ELF-1 (cell line): ENCODE results near the gene PGPEP1.
A peak's percentile ranks its signal among the peaks of the same experiment; 100 is the strongest.

Source experiments
- DNase-seq: peaks from one replicate; pipeline ENCODE4 v3.0.0-alpha.2; 2016; ENCODE audit warnings: low read depth, low spot score

Gene PGPEP1, protein sequence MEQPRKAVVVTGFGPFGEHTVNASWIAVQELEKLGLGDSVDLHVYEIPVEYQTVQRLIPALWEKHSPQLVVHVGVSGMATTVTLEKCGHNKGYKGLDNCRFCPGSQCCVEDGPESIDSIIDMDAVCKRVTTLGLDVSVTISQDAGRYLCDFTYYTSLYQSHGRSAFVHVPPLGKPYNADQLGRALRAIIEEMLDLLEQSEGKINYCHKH

GRCh38 chr19:18340190-18340989 lies at the start of gene PGPEP1:
Gene PGPEP1 (plus strand): TSS chr19:18340598. CDS start chr19:18340682, 84 bp downstream.
- DNase-seq: peak; percentile 58

GRCh38 chr19:18291019-18291524 lies 49.3 kb upstream of the PGPEP1 start:
- no peak for DNase-seq

- peak; percentile 97 for DNase-seq
Measured at GRCh38 chr19:18291590-18292461, 48.6 kb upstream of the PGPEP1 start.

DNA sequence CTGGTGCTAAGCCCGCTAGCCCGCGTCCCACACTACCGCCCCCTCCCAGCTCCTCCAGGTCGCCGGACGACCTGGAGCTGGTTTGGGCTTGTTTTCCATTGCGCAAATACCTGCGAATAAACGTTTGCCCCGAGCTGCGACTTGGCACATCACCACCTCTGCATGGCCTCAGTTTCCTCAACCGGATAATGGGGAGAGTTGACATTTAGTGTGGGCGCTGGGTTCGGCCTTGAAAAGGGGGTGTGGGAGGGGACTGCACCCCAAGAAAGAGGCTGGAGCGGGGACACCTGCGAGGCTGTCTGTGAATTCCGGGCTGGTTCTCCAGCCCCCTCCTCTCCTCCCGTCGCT lies 48.0 kb upstream of the PGPEP1 start:
- DNase-seq: peak; percentile 92

DNA sequence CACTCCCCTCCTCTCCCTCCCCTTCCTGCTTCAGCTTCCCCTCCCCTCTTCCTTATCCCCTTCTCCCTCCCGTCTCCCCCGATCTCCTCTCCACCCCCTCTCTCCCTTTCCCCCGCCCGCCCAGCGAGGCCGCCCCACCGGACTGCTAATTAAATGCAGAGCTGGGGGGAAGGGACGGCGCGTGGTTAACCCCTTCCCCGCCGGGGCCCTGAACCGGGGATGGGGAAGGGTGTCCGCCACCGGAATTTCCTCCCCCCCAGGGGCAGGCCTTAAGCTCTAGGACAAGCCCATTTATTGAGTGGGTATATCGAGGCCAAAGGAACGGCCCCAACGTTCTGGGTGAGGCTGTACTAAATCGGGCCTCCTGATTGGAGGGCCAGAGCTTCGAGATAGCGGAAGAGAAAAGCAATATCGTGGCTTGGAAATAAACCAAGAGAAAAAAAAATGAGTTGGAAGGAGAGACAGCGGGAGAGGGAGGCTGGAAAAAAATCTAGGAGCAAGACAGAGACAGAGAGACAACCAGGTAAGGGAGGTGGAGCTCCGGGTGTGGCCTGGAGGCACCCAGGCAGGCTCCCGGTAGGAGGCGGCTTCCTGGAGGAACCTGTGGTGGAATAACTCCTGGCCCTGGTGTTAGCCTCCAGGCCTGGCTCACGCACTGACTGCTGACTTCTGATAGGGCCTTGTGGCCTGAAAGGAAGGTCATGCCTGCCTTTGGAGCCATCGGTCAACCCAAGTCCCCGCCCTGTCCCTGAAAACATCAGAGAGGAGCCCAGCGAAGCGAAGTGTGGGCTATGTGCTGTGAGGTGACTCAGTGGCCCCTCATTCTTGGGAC lies 47.4 kb upstream of the PGPEP1 start:
- DNase-seq: peak; percentile 97

- peak; percentile 91 for DNase-seq
Measured at GRCh38 chr19:18293642-18294466, 46.5 kb upstream of the PGPEP1 start.

GRCh38 chr19:18294467-18294864 lies 45.9 kb upstream of the PGPEP1 start:
- peak; percentile 66 for DNase-seq

- no peak for DNase-seq
Measured at GRCh38 chr19:18295034-18295451, 45.4 kb upstream of the PGPEP1 start.

DNA sequence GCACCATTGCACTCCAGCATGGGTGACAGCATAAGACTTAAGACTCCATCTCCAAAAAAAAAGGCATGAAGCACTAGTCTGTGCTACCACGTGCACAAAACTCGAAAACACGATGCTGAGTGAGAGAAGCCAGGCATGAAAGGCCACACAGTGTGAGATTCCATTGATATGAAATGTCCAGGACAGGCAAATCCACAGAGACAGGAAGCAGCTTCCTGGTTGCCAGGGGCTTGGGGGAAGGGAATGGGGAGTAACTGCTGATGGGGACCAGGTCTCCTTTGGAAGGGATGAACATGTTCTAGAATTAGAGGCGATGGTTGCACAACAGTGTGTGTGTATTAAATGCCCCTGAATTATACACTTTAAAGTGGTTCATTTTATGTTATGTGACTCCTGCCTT lies 43.1 kb upstream of the PGPEP1 start:
- DNase-seq: no peak

DNA sequence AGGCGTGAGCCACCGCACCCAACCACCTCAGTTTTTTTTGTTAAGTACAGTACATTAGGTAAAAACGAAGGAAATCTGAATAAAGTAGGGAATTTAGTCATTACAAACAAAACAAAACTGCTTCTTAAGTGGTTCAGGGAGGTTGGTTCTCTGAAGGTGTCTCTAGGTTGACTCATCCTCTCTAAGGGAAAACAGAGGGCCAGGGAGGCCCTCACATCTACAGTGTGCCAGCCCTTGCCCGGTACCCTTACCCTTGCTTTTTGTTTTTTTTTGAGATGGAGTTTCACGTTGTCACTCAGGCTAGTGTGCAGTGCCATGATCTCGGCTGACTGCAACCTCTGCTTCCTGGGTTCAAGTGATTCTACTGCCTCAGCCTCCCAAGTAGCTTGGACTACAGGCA lies 41.8 kb upstream of the PGPEP1 start:
- DNase-seq: no peak

- no peak for DNase-seq
Measured at GRCh38 chr19:18299654-18300053, 40.7 kb upstream of the PGPEP1 start.

GRCh38 chr19:18300930-18301717 lies 39.3 kb upstream of the PGPEP1 start:
- peak; percentile 73 for DNase-seq

- no peak for DNase-seq
Measured at GRCh38 chr19:18301718-18302111, 38.7 kb upstream of the PGPEP1 start.

DNA sequence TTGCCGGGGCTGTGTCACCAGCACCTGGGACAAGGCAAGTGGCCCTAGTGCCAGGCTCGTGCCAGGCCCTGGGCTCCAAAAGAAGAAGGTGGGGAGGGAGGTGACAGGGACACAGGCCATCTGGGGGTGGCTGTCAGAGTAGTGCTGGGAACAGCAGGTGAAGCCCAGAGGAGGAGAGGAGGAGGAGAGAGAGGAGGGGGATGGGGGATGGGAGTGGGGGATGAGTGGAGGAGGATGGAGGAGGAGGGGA lies 36.3 kb upstream of the PGPEP1 start:
- DNase-seq: no peak

- DNase-seq: peak; percentile 74
Measured at GRCh38 chr19:18304458-18305310, 35.7 kb upstream of the PGPEP1 start.

GRCh38 chr19:18306209-18306887 lies 34.0 kb upstream of the PGPEP1 start:
- DNase-seq: no peak

DNA sequence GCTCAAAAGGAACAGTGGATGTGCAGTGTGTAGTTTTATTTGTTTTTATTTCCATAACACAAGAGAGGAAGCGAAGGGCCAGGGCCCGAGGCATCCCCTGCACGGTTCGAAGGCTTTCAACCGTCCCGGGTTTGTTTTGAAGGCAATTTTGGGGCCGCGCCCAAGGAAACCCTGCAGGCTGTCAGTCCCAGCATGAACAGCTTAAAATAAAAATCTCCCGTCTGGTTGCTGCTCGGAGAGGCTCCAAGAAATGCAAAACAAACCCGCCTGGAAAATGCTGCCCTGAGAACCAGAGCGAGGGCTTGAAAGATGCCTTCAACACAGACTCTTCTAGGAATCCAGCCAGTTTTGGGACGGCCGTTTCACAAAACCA lies 33.5 kb upstream of the PGPEP1 start:
- peak; percentile 42 for DNase-seq

DNA sequence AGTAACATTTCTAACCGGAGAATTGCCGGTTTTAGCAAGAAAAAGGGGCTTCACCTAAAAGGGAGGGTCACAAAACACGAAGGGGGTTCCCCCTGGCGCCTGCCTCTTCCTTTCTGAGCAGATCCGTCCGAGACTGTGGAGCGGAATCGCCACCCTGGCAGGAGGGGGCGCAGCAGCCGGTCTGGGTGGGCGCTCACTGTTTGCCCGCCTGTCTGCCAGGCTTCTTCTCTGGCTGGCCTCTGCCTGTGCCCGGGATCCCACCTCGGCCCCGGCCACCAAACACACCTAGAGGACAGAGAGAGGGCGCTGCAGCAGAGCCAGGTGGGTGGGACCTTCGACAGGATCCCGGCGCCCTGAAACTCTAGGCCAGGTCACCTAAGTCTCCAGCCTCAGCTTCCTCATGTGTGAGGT lies 33.1 kb upstream of the PGPEP1 start:
- no peak for DNase-seq
